ENCODE measurements around the gene TMEM184B. TPM values are rescaled to one million over a fixed set of nuclear protein-coding genes. Genes with fewer than 3 reads are reported as not detected.

The TMEM184B gene
- polyA plus RNA-seq, 1 experiment = 75.5 TPM

GRCh38 chr22:38203855-38204514, 68.8 kb downstream of the TMEM184B start:
- Histone ChIP-seq H3K4me3 (ENCODE audit: low read depth, low read length) (peak overlapping the region; percentile 97), H3K27me3 (ENCODE audit: control insufficient read depth, insufficient read depth, low read length) (no peaks in the 10 kb centered on the region), H3K36me3 (ENCODE audit: control insufficient read depth, insufficient read depth, low read length) (peaks cover 1% of the 10 kb centered on the region)
- ChIA-PET POLR2A (no interaction called here), CTCF (interaction anchor here (0.6 to 2.7 kb wide), 3 partner anchors 89 to 1922 kb away, joined by 3 to 10 read pairs (median 4); no protein-coding TSS in a partner anchor)
- DNase-seq (ENCODE audit: low read depth) = no peak
- no peak for TF ChIP-seq CTCF (IDR thresholded peaks at IDR 0.05; ENCODE audit: insufficient read depth, low read depth, low read length)

GRCh38 chr22:38203090-38203810, 69.6 kb downstream of the TMEM184B start:
- Histone ChIP-seq H3K36me3 (ENCODE audit: control insufficient read depth, insufficient read depth, low read length) (no peaks in the 10 kb centered on the region; the same call in 1 of the 2 replicates), H3K4me3 (ENCODE audit: low read depth, low read length) (peak overlapping the region; percentile 97), H3K27me3 (ENCODE audit: control insufficient read depth, insufficient read depth, low read length) (no peaks in the 10 kb centered on the region)
- POLR2A ChIA-PET = no interaction called here
- CTCF ChIA-PET = interaction anchor here (2.3 to 2.7 kb wide), 2 partner anchors 89 to 115 kb away, joined by 4 to 10 read pairs; no protein-coding TSS in a partner anchor
- TF ChIP-seq CTCF (IDR thresholded peaks at IDR 0.05; ENCODE audit: insufficient read depth, low read depth, low read length) = no peak
- no peak for DNase-seq (ENCODE audit: low read depth)

- H3K27me3 ChIP-seq (ENCODE audit: control insufficient read depth, insufficient read depth, low read length) = no peaks in the 10 kb centered on the region
- no peak for DNase-seq (ENCODE audit: low read depth)
- H3K36me3 ChIP-seq (ENCODE audit: control insufficient read depth, insufficient read depth, low read length) = no peaks in the 10 kb centered on the region
- ChIA-PET POLR2A (interaction anchor here (0.6 to 1.0 kb wide), 4 partner anchors 15 to 81 kb away, joined by 4 to 7 read pairs (median 5); partner anchors contain the start of gene PLA2G6), CTCF (interaction anchor here (0.7 to 1.9 kb wide), 3 partner anchors 88 to 151 kb away, joined by 3 to 13 read pairs (median 3); no protein-coding TSS in a partner anchor)
- no peak for TF ChIP-seq CTCF (IDR thresholded peaks at IDR 0.05; ENCODE audit: insufficient read depth, low read depth, low read length)
- H3K4me3 ChIP-seq (ENCODE audit: low read depth, low read length) = peak overlapping the region; percentile 97
Measured at GRCh38 chr22:38202437-38203089, 70.2 kb downstream of the TMEM184B start.

- H3K27me3 ChIP-seq (ENCODE audit: control insufficient read depth, insufficient read depth, low read length) = no peaks in the 10 kb centered on the region
- ChIA-PET POLR2A (interaction anchor here (0.6 to 1.0 kb wide), 5 partner anchors 16 to 82 kb away, joined by 3 to 7 read pairs (median 5); partner anchors contain the start of gene PLA2G6), CTCF (interaction anchor here (0.7 to 1.9 kb wide), 4 partner anchors 87 to 150 kb away, joined by 3 to 13 read pairs (median 3); no protein-coding TSS in a partner anchor)
- H3K4me3 ChIP-seq (ENCODE audit: low read depth, low read length) = peak within 1 kb of the TSS; percentile 97
- TF ChIP-seq CTCF (IDR thresholded peaks at IDR 0.05; ENCODE audit: insufficient read depth, low read depth, low read length) = no peak
- no peaks in the 10 kb centered on the region for H3K36me3 ChIP-seq (ENCODE audit: control insufficient read depth, insufficient read depth, low read length)
- DNase-seq (ENCODE audit: low read depth) = peak; percentile 83
Measured at GRCh38 chr22:38201711-38202436, 70.9 kb downstream of the TMEM184B start, which contains the start of gene MAFF. Gene MAFF, plus strand, starts transcription at chr22:38201994. Its CDS starts 11,860 bp downstream, at chr22:38213854.
